ENCODE results near the gene HYAL3. TPM values are rescaled to one million over a fixed set of nuclear protein-coding genes. Genes with fewer than 3 reads are reported as not detected.

The HYAL3 gene
- total RNA-seq, 1 donor from 2014 or later = 6.9 TPM

- Mint-ChIP-seq H3K4me3 (ENCODE audit: unreplicated experiment) (no peak overlapping the region), H3K4me1 (ENCODE audit: low read depth, unreplicated experiment) (peaks cover 11% of the 10 kb centered on the region), H3K27me3 (ENCODE audit: low read depth, unreplicated experiment) (no peaks in the 10 kb centered on the region), H3K9me3 (ENCODE audit: unreplicated experiment) (no peaks in the 10 kb centered on the region), H3K27ac (ENCODE audit: unreplicated experiment) (no peak overlapping the region), H3K36me3 (ENCODE audit: low read depth, unreplicated experiment) (no peaks in the 10 kb centered on the region)
- Histone ChIP-seq H3K9me3 (ENCODE audit: insufficient read depth, low read depth, low read length) (no peaks in the 10 kb centered on the region), H3K9ac (ENCODE audit: low read length) (no peak overlapping the region), H4K20me1 (ENCODE audit: insufficient read depth, low read length) (peaks cover 7% of the 10 kb centered on the region), H3K79me2 (ENCODE audit: insufficient read depth, low read length) (peaks cover 31% of the 10 kb centered on the region), H2AFZ (ENCODE audit: low read depth, low read length) (no peak overlapping the region), H3K27ac (ENCODE audit: low read depth, low read length) (no peak overlapping the region), H3K27me3 (ENCODE audit: insufficient read depth, low read length) (no peaks in the 10 kb centered on the region), H3K4me3 (ENCODE audit: insufficient read depth, low read depth, low read length) (no peak overlapping the region), H3K4me2 (ENCODE audit: low read length) (no peak overlapping the region), H3K4me1 (ENCODE audit: insufficient read depth, low read length) (peaks cover 24% of the 10 kb centered on the region), H3K36me3 (ENCODE audit: insufficient read depth, low read length) (no peaks in the 10 kb centered on the region)
- TF ChIP-seq CTCF (IDR thresholded peaks at IDR 0.05; ENCODE audit: insufficient read depth, low read depth, low read length) (no peak), EZH2 (IDR thresholded peaks at IDR 0.05; ENCODE audit: insufficient read depth, low read length) (no peak)
- FAIRE-seq (no peak), DNase-seq (ENCODE audit: low read depth) (no peak)
These were observed 4.5 kb downstream of the HYAL3 start for GRCh38 chr3:50294492-50295403.

GRCh38 chr3:50294089-50294488, 5.1 kb downstream of the HYAL3 start:
- no peak overlapping the region for H3K4me2 ChIP-seq (ENCODE audit: low read length)
- no peaks in the 10 kb centered on the region for H3K9me3 ChIP-seq (ENCODE audit: insufficient read depth, low read depth, low read length)
- H3K27me3 ChIP-seq (ENCODE audit: insufficient read depth, low read length) = no peaks in the 10 kb centered on the region
- peaks cover 7% of the 10 kb centered on the region for H4K20me1 ChIP-seq (ENCODE audit: insufficient read depth, low read length)
- H3K79me2 ChIP-seq (ENCODE audit: insufficient read depth, low read length) = peaks cover 38% of the 10 kb centered on the region
- no peak overlapping the region for H3K4me3 ChIP-seq (ENCODE audit: insufficient read depth, low read depth, low read length)
- H3K4me1 Mint-ChIP-seq (ENCODE audit: low read depth, unreplicated experiment) = peaks cover 11% of the 10 kb centered on the region
- peak overlapping the region; percentile 34 for H3K4me3 Mint-ChIP-seq (ENCODE audit: unreplicated experiment)
- no peaks in the 10 kb centered on the region for H3K36me3 Mint-ChIP-seq (ENCODE audit: low read depth, unreplicated experiment)
- H2AFZ ChIP-seq (ENCODE audit: low read depth, low read length) = no peak overlapping the region
- no peaks in the 10 kb centered on the region for H3K9me3 Mint-ChIP-seq (ENCODE audit: unreplicated experiment)
- H3K27me3 Mint-ChIP-seq (ENCODE audit: low read depth, unreplicated experiment) = no peaks in the 10 kb centered on the region
- no peak for DNase-seq (ENCODE audit: low read depth)
- no peak overlapping the region for H3K27ac ChIP-seq (ENCODE audit: low read depth, low read length)
- H3K36me3 ChIP-seq (ENCODE audit: insufficient read depth, low read length) = peaks cover 4% of the 10 kb centered on the region
- no peak for FAIRE-seq
- no peak overlapping the region for H3K9ac ChIP-seq (ENCODE audit: low read length)
- H3K27ac Mint-ChIP-seq (ENCODE audit: unreplicated experiment) = no peak overlapping the region
- TF ChIP-seq EZH2 (IDR thresholded peaks at IDR 0.05; ENCODE audit: insufficient read depth, low read length) = no peak
- H3K4me1 ChIP-seq (ENCODE audit: insufficient read depth, low read length) = peaks cover 22% of the 10 kb centered on the region

- Histone ChIP-seq H3K27ac (ENCODE audit: low read depth, low read length) (no peak overlapping the region), H3K4me3 (ENCODE audit: insufficient read depth, low read depth, low read length) (no peak overlapping the region), H3K4me1 (ENCODE audit: insufficient read depth, low read length) (peaks cover 16% of the 10 kb centered on the region), H3K4me2 (ENCODE audit: low read length) (peak overlapping the region; percentile 99), H3K79me2 (ENCODE audit: insufficient read depth, low read length) (peaks cover 39% of the 10 kb centered on the region), H3K9me3 (ENCODE audit: insufficient read depth, low read depth, low read length) (no peaks in the 10 kb centered on the region), H3K27me3 (ENCODE audit: insufficient read depth, low read length) (no peaks in the 10 kb centered on the region), H4K20me1 (ENCODE audit: insufficient read depth, low read length) (peaks cover 7% of the 10 kb centered on the region), H2AFZ (ENCODE audit: low read depth, low read length) (peak overlapping the region; percentile 58), H3K9ac (ENCODE audit: low read length) (peak overlapping the region; percentile 95), H3K36me3 (ENCODE audit: insufficient read depth, low read length) (peaks cover 12% of the 10 kb centered on the region)
- H3K27ac Mint-ChIP-seq (ENCODE audit: unreplicated experiment) = peak overlapping the region; percentile 89
- TF ChIP-seq CTCF (IDR thresholded peaks at IDR 0.05; ENCODE audit: insufficient read depth, low read depth, low read length) = no peak
- no peak for TF ChIP-seq EZH2 (IDR thresholded peaks at IDR 0.05; ENCODE audit: insufficient read depth, low read length)
- peak overlapping the region; percentile 80 for H3K4me3 Mint-ChIP-seq (ENCODE audit: unreplicated experiment)
- no peaks in the 10 kb centered on the region for H3K27me3 Mint-ChIP-seq (ENCODE audit: low read depth, unreplicated experiment)
- H3K36me3 Mint-ChIP-seq (ENCODE audit: low read depth, unreplicated experiment) = no peaks in the 10 kb centered on the region
- no peak for DNase-seq (ENCODE audit: low read depth)
- peaks cover 11% of the 10 kb centered on the region for H3K4me1 Mint-ChIP-seq (ENCODE audit: low read depth, unreplicated experiment)
- H3K9me3 Mint-ChIP-seq (ENCODE audit: unreplicated experiment) = no peaks in the 10 kb centered on the region
- no peak for FAIRE-seq
These were observed 6.0 kb downstream of the HYAL3 start for GRCh38 chr3:50293079-50293801.

Measured in astrocyte (in vitro differentiated cells and primary cell).